Adrenal gland (tissue), 12 donors: ENCODE measurements around the gene FEZF1. TPM values are rescaled to one million over a fixed set of nuclear protein-coding genes. Genes with fewer than 3 reads are reported as not detected.

Source experiments
- DNase-seq, 7 donors: peaks; one replicate each; pipeline ENCODE4 v3.0.0-alpha.2; 2019 to 2020
- H3K27ac ChIP-seq, 5 donors: fragments of 200-600 bp; sonication (generic) in 4 of 5; 1 replicate in 3 of 5; 2 replicates in 2 of 5; pipeline versions ENCODE4 v1.5.1 to v1.8.0; 2016 to 2020; ENCODE audit warnings: mild to moderate bottlenecking in 1 of 5
- H3K27me3 ChIP-seq: fragments of 200-600 bp; 2 replicates; pipeline ENCODE4 v1.8.0; 2021
- H3K36me3 ChIP-seq, 2 donors: fragments of 200-600 bp; replicated peaks in 1 of 2; 1 replicate in 1 of 2; 2 replicates in 1 of 2; pipeline versions ENCODE4 v1.5.1 to v1.8.0; 2018 to 2022
- H3K4me1 ChIP-seq, 2 donors: fragments of 200-600 bp; replicated peaks in 1 of 2; 1 replicate in 1 of 2; 2 replicates in 1 of 2; pipeline versions ENCODE4 v1.5.1 to v1.8.0; 2018 to 2021
- H3K4me3 ChIP-seq, 4 donors: fragments of 200-600 bp; sonication (generic) in 3 of 4; one replicate each; pipeline ENCODE4 v1.5.1; 2016 to 2018
- H3K9me3 ChIP-seq, 3 donors: fragments of 200-600 bp; sonication (generic) in 1 of 3; replicated peaks in 1 of 3; 1 replicate in 2 of 3; 2 replicates in 1 of 3; pipeline versions ENCODE4 v1.5.1 to v1.8.0; 2016 to 2021
- POLR2A ChIP-seq, 2 donors: fragments of 450-650 bp; IDR thresholded peaks; one replicate each; pipeline ENCODE4 v1.6.1; 2017; ENCODE audit warnings: antibody characterized with exemption in 2 of 2, mild to moderate bottlenecking in 2 of 2, moderate library complexity in 1 of 2
- WGBS, 4 donors: extraction: QIAGEN DNeasy Blood & Tissue Kit in 2 of 4; methylation state at CpG; one replicate each; pipeline versions ENCODE4 v1.1.5 to v1.1.7; 2013 to 2017; 5-methylcytosine and 5-hydroxymethylcytosine counted together
- intact Hi-C, 2 donors: fragments of 100-400 bp; cut with DNase I; formaldehyde crosslinking; loops; one replicate each; pipeline versions ENCODE4 v1.14.1 to v1.15.0; 2022 to 2023
- polyA plus RNA-seq, 3 donors: library from polyadenylated mRNA; stranded (reverse); fragments of 200-250 nt in 2 of 3; fragments of 350-450 nt in 1 of 3; fragmentation: Illumina TruSeq in 1 of 3; extraction: RNeasy Lipid Tissue Mini Kit (QIAGEN cat#74804) in 1 of 3; gene quantifications; one replicate each; pipeline ENCODE4 v1.2.3, GENCODE V29; 2013 to 2014
- total RNA-seq, 9 donors: library from RNA; depleted of rRNA in 4 of 9; stranded (reverse); fragments of >200 nt in 4 of 9; fragments of 120-200 nt in 1 of 9; fragmentation: NEBNext Ultra II Directional in 1 of 9; extraction: Animal tissue kit (Norgen Biotek cat#: 25700) in 1 of 9; gene quantifications; one replicate each; pipeline versions ENCODE4 v1.1.0 to v1.2.4, GENCODE V29; 2013 to 2023
- TF ChIP-seq, protein P1 (sequence below), 6 experiments: fragments of 450-650 bp in 4 of 6; fragments of 200-600 bp in 2 of 6; sonication (generic) in 1 of 6; IDR thresholded peaks; 1 replicate in 5 of 6; 2 replicates in 1 of 6; pipeline versions ENCODE4 v1.5.1 to v1.8.0; 2016 to 2021; ENCODE audit warnings: antibody characterized with exemption in 6 of 6, mild to moderate bottlenecking in 2 of 6, moderate library complexity in 1 of 6
- donor health status: healthy with polysubstance abuse.
- donor health status: Bipolar disorder and iron deficiency.
- donor health status: DM: yes; HTN: yes; CAD: no.
- donor health status: DM: no; HTN: no; CAD: no.
- donor health status: DM: no; HTN: no; CAD: no.
- donor health status: DM: yes; HTN: yes; CAD: no.

FEZF1 gene
- total and polyA plus RNA-seq, 12 donors = 0.14 TPM; not detected in 11

DNA sequence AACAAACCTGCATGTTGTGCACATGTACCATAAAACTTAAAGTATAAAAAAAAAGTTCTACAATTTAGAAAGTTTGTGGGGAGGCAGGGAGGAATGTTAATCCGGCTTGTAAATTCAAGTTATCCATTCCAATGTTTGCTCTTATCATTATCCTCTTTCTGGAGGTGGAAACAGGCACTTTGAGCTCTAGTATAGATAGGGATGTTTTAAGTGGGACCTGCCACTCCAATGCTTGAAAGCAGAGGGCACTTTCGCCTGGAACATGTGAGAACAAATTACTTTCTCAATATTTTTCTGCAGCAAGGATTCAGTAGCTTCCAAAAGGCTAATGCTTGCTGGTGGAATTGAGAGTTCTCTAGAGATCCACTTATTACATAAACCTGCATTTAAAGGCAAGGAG lies 45.6 kb downstream of the FEZF1 start:
- H3K4me1 ChIP-seq = no peaks in the 10 kb centered on the region
- no peaks in the 10 kb centered on the region for H3K9me3 ChIP-seq
- 65 to 75% (median 69%) methylated on average over 2 of the region's 2 CpGs for WGBS, 4 donors

DNA sequence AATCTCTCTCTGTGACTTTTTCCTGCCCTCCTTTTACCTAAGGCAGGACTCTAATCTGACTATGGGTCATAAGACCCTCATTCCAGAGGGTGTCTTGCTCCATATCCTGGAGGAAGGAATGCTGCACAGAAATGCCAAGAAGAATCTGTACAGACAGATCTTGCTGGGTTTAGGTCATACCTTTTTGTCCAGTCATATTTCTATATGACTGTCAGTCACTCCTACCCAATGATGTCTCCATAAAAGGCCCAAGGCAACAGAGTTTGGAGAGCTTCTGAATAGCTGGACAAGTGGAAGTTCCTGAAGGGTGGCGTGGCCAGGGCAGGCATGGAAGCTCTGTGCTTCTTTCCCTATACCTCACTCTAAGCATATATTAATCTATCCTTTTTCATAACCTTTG lies 47.5 kb downstream of the FEZF1 start:
- H3K4me3 ChIP-seq = no peak overlapping the region
- 88 to 94% (median 89%) methylated on average over 1 of the region's 1 CpG for WGBS, 4 donors
- no peaks in the 10 kb centered on the region for H3K36me3 ChIP-seq
- H3K9me3 ChIP-seq = no peaks in the 10 kb centered on the region
- H3K4me1 ChIP-seq = no peaks in the 10 kb centered on the region
- no peak overlapping the region for H3K27ac ChIP-seq
- peaks cover 7% of the 10 kb centered on the region for H3K27me3 ChIP-seq
- intact Hi-C loops = no loop called here
- TF ChIP-seq POLR2A (IDR thresholded peaks at IDR 0.05) = no peak
- TF ChIP-seq, protein P1, sequence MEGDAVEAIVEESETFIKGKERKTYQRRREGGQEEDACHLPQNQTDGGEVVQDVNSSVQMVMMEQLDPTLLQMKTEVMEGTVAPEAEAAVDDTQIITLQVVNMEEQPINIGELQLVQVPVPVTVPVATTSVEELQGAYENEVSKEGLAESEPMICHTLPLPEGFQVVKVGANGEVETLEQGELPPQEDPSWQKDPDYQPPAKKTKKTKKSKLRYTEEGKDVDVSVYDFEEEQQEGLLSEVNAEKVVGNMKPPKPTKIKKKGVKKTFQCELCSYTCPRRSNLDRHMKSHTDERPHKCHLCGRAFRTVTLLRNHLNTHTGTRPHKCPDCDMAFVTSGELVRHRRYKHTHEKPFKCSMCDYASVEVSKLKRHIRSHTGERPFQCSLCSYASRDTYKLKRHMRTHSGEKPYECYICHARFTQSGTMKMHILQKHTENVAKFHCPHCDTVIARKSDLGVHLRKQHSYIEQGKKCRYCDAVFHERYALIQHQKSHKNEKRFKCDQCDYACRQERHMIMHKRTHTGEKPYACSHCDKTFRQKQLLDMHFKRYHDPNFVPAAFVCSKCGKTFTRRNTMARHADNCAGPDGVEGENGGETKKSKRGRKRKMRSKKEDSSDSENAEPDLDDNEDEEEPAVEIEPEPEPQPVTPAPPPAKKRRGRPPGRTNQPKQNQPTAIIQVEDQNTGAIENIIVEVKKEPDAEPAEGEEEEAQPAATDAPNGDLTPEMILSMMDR (IDR thresholded peaks at IDR 0.05) = no peak
- DNase-seq = no peak

More for the DNA sequence above, 45.6 kb downstream of the FEZF1 start:
- Histone ChIP-seq H3K36me3 (no peaks in the 10 kb centered on the region), H3K27me3 (peaks cover 7% of the 10 kb centered on the region), H3K4me3 (no peak overlapping the region), H3K27ac (no peak overlapping the region)
- DNase-seq = no peak
- intact Hi-C loops = no loop called here
- TF ChIP-seq, protein P1 (IDR thresholded peaks at IDR 0.05) = no peak
- no peak for TF ChIP-seq POLR2A (IDR thresholded peaks at IDR 0.05)

DNA sequence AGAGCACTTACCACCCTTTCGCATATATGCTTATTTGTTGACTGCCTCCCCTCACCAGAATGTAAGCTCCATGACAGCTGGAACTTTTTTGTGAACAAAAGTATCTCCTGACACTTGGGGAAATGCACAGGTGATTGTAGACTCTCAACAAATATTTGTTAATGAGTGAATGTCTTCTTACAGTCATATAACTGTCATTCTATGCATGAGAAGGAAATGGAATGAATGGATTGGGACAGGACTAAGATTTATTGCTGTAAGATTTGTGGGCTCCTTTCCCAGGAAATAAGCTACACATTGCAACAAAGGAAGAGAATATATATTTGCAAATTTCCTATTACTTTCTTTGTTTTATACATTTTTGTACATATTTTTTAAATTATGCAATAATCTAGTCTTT lies 48.5 kb downstream of the FEZF1 start:
- Histone ChIP-seq H3K4me3 (no peak overlapping the region), H3K4me1 (no peaks in the 10 kb centered on the region), H3K36me3 (no peaks in the 10 kb centered on the region), H3K27me3 (peaks cover 3% of the 10 kb centered on the region), H3K9me3 (no peaks in the 10 kb centered on the region), H3K27ac (no peak overlapping the region)
- TF ChIP-seq, protein P1 (IDR thresholded peaks at IDR 0.05) = no peak
- no peak for TF ChIP-seq POLR2A (IDR thresholded peaks at IDR 0.05)
- DNase-seq = no peak
- WGBS, 4 donors = 74 to 85% (median 78%) methylated on average over 1 of the region's 1 CpG
- intact Hi-C loops = no loop called here

DNA sequence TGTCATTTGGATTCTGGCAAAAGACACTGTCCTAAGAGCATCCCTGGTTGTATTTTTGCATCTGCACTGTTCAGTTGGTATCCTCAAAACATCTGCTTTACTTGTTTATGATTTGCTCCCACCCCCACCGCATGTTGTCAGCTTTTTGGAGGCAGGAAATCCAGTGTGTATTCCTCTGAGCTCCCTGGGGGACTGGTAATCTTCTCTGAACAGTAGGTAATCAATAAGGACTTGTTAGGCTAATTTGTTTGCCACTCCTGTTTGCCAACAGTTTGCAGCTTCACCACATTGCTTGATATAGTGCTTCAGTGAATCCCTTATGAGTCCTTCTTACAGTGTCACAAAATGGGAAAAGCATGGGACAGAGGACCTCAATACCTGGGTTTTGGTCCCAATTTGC lies 49.1 kb downstream of the FEZF1 start:
- no peaks in the 10 kb centered on the region for H3K9me3 ChIP-seq
- WGBS, 4 donors = 0 to 30% (median 9%) methylated on average over 1 of the region's 1 CpG
- H3K4me3 ChIP-seq = no peak overlapping the region
- intact Hi-C loops = no loop called here
- no peaks in the 10 kb centered on the region for H3K4me1 ChIP-seq
- no peaks in the 10 kb centered on the region for H3K27me3 ChIP-seq
- H3K36me3 ChIP-seq = no peaks in the 10 kb centered on the region
- DNase-seq = no peak
- H3K27ac ChIP-seq = no peak overlapping the region
- TF ChIP-seq, protein P1 (IDR thresholded peaks at IDR 0.05) = no peak
- no peak for TF ChIP-seq POLR2A (IDR thresholded peaks at IDR 0.05)

Other genes with a start within 250 kb of the FEZF1 start
- gene AASS, start 160.5 kb downstream of the FEZF1 start, total RNA-seq = 10 to 100 TPM; 11.9 to 27.8 (median 22.2) TPM
- 10 to 100 TPM in 2 of 3 donors, 1 to 10 TPM in 1; 7.7 to 13.2 (median 11.0) TPM for gene AASS, start 160.5 kb downstream of the FEZF1 start, polyA plus RNA-seq